ENCODE data around the gene KRTAP10-2. TPM values are rescaled to one million over a fixed set of nuclear protein-coding genes. Genes with fewer than 3 reads are reported as not detected.
A peak's percentile ranks its signal among the peaks of the same experiment; 100 is the strongest.

KRTAP10-2 gene
- total and polyA plus RNA-seq, 9 of the 15 experiments (the other 6 are each of a cell fraction or from before 2014, with no cell fraction given) = not detected

- TF ChIP-seq PCBP1 (IDR thresholded peaks at IDR 0.05; ENCODE audit: low read depth, low read length, poor library complexity, severe bottlenecking) = no peak
- no peak for TF ChIP-seq ZBTB33 (CRISPR knock-in tag; IDR thresholded peaks at IDR 0.05)
- no peak for TF ChIP-seq FOXA1 (IDR thresholded peaks at IDR 0.05; ENCODE audit: borderline replicate concordance)
- no peak for TF ChIP-seq ZFPM2 (CRISPR knock-in tag; IDR thresholded peaks at IDR 0.05)
- TF ChIP-seq ATF7 (IDR thresholded peaks at IDR 0.05) = peak; percentile 69; the same call in 1 of the 2 replicates
- TF ChIP-seq JUND (IDR thresholded peaks at IDR 0.05; ENCODE audit: borderline replicate concordance, low read depth, low read length) = peak; percentile 50; the same call in 1 of the 2 replicates
- no peak; the same call in 2 of the 3 replicates for TF ChIP-seq JUND (tag; IDR thresholded peaks at IDR 0.05; ENCODE audit: borderline replicate concordance, low read depth, low read length)
- no peak for TF ChIP-seq E2F5 (CRISPR knock-in tag; IDR thresholded peaks at IDR 0.05)
- TF ChIP-seq NFE2 (IDR thresholded peaks at IDR 0.05; ENCODE audit: low read depth) = peak; percentile 63
- TF ChIP-seq RBM22 (IDR thresholded peaks at IDR 0.05; ENCODE audit: low read depth, low read length, poor library complexity, severe bottlenecking) = no peak
- peak; percentile 36; the same call in 1 of the 2 replicates for TF ChIP-seq MTA3 (IDR thresholded peaks at IDR 0.05; ENCODE audit: borderline replicate concordance)
- TF ChIP-seq CTCFL (IDR thresholded peaks at IDR 0.05; ENCODE audit: borderline replicate concordance, insufficient read depth, low read depth, low read length, poor library complexity, severe bottlenecking) = peak; percentile 89
- peak; percentile 86 for TF ChIP-seq ZNF316 (IDR thresholded peaks at IDR 0.05)
- no peak for TF ChIP-seq ZNF407 (IDR thresholded peaks at IDR 0.05; ENCODE audit: low read depth)
Measured at GRCh38 chr21:44510508-44511218, 40.6 kb downstream of the KRTAP10-2 start (continued).

Measured in K562 (cell line).